Breast epithelium (tissue), 3 donors: Measurements from ENCODE around the gene COL23A1.

Experiments used
- CTCF ChIP-seq, 3 donors: fragments of 450-650 bp; IDR thresholded peaks; one replicate each; pipeline ENCODE4 v1.5.1; 2016 to 2017; ENCODE audit warnings: antibody characterized with exemption in 3 of 3, mild to moderate bottlenecking in 3 of 3, moderate library complexity in 3 of 3
- POLR2A ChIP-seq: fragments of 450-650 bp; IDR thresholded peaks from one replicate; pipeline ENCODE4 v1.6.1; 2016; ENCODE audit warnings: antibody characterized with exemption, mild to moderate bottlenecking, moderate library complexity
- POLR2AphosphoS5 ChIP-seq, 3 donors: sonication (generic); formaldehyde crosslinking; IDR thresholded peaks; one replicate each; pipeline ENCODE4 v1.6.1; 2017; ENCODE audit warnings: antibody characterized with exemption in 3 of 3

- TF ChIP-seq POLR2A: no peak
- TF ChIP-seq POLR2AphosphoS5 (IDR thresholded peaks at IDR 0.05): no peak
- no peak for TF ChIP-seq CTCF (IDR thresholded peaks at IDR 0.05)
These were observed 261.1 kb downstream of the COL23A1 start for GRCh38 chr5:178328826-178329730.
